H1 (cell line): ENCODE measurements around the gene MINAR2. TPM values are rescaled to one million over a fixed set of nuclear protein-coding genes. Genes with fewer than 3 reads are reported as not detected.

Source experiments
- CTCF ChIA-PET: fragments of 300-600 bp; sonication (Branson Sonifier 250); formaldehyde crosslinking; loops from one replicate; lab custom pipeline; 2021; ENCODE audit not compliant: partially characterized antibody; lab: Charles Lee
- POLR2A ChIA-PET: fragments of 300-600 bp; sonication (Branson Sonifier 250); formaldehyde crosslinking; loops from one replicate; lab custom pipeline; 2021; ENCODE audit warnings: inconsistent platforms; ENCODE audit not compliant: partially characterized antibody; lab: Charles Lee
- DNase-seq, 2 experiments: peaks; one replicate each; pipeline versions ENCODE4 v3.0.0 to v3.0.0-alpha.2; 2010 to 2022; ENCODE audit warnings: low spot score in 2 of 2, low read depth in 1 of 2, mixed read lengths in 1 of 2
- FAIRE-seq: peaks from 2 replicates; lab custom pipeline; 2011; peaks lifted over from hg19 to GRCh38; lab: Jason Lieb, UNC
- H2AFZ ChIP-seq: 2 replicates; pipeline ENCODE4 v1.8.1; 2012; ENCODE audit warnings: low read length, inconsistent platforms
- H2AK5ac ChIP-seq: 2 replicates; pipeline ENCODE4 v1.6.1; 2013; ENCODE audit warnings: low read depth, low read length
- H2BK120ac ChIP-seq: replicated peaks from 2 replicates; pipeline ENCODE3; 2013; ENCODE audit warnings: low read depth, low read length, inconsistent platforms
- H2BK12ac ChIP-seq: 2 replicates; pipeline ENCODE4 v1.6.1; 2013; ENCODE audit warnings: low read depth, low read length
- H2BK15ac ChIP-seq: 2 replicates; pipeline ENCODE4 v1.6.1; 2013; ENCODE audit warnings: low read length
- H2BK20ac ChIP-seq: 2 replicates; pipeline ENCODE4 v1.6.1; 2013; ENCODE audit warnings: low read length
- H2BK5ac ChIP-seq: 2 replicates; pipeline ENCODE4 v1.6.1; 2013; ENCODE audit warnings: low read depth, low read length
- H3K14ac ChIP-seq: 2 replicates; pipeline ENCODE4 v1.6.1; 2013; ENCODE audit warnings: inconsistent platforms; ENCODE audit not compliant: insufficient read length
- H3K18ac ChIP-seq: 2 replicates; pipeline ENCODE4 v1.6.1; 2013; ENCODE audit warnings: low read length; ENCODE audit errors: extremely low read depth
- H3K23ac ChIP-seq: 2 replicates; pipeline ENCODE4 v1.6.1; 2013; ENCODE audit warnings: inconsistent platforms; ENCODE audit not compliant: insufficient read length
- H3K23me2 ChIP-seq: 2 replicates; pipeline ENCODE4 v1.6.1; 2013; ENCODE audit warnings: low read depth, low read length
- H3K27ac ChIP-seq: 2 replicates; pipeline ENCODE4 v1.6.1; 2011; ENCODE audit warnings: low read depth, low read length, inconsistent platforms
- H3K27me3 ChIP-seq, 4 experiments: replicated peaks in 1 of 4; 1 replicate in 1 of 4; 2 replicates in 3 of 4; pipeline versions ENCODE4 v1.6.1 to v1.8.1; 2011 to 2013; ENCODE audit warnings: low read length in 3 of 4, mild to moderate bottlenecking in 3 of 4, inconsistent platforms in 2 of 4, mixed read lengths in 2 of 4, moderate library complexity in 1 of 4; ENCODE audit not compliant: control insufficient read depth in 3 of 4, insufficient read depth in 3 of 4; ENCODE audit errors: extremely low read depth in 1 of 4
- H3K36me3 ChIP-seq, 4 experiments: 2 replicates each; pipeline versions ENCODE4 v1.6.1 to v1.8.1; 2011 to 2013; ENCODE audit warnings: mild to moderate bottlenecking in 4 of 4, low read length in 3 of 4, moderate library complexity in 2 of 4, control low read depth in 1 of 4, inconsistent platforms in 1 of 4; ENCODE audit not compliant: insufficient read depth in 4 of 4, control insufficient read depth in 2 of 4
- H3K4ac ChIP-seq: replicated peaks from 2 replicates; pipeline ENCODE3; 2013; ENCODE audit warnings: low read length, low read depth, mixed read lengths, inconsistent platforms; ENCODE audit not compliant: insufficient read length
- H3K4me1 ChIP-seq, 4 experiments: replicated peaks in 1 of 4; 1 replicate in 1 of 4; 2 replicates in 3 of 4; pipeline versions ENCODE4 v1.6.1 to v1.8.1; 2011 to 2013; ENCODE audit warnings: low read length in 3 of 4, inconsistent platforms in 2 of 4, mixed read lengths in 1 of 4; ENCODE audit not compliant: insufficient read depth in 4 of 4, control insufficient read depth in 3 of 4
- H3K4me2 ChIP-seq, 2 experiments: 2 replicates each; pipeline versions ENCODE4 v1.6.1 to v1.8.1; 2011 to 2013; ENCODE audit warnings: low read depth in 2 of 2, low read length in 2 of 2, control low read depth in 1 of 2, inconsistent platforms in 1 of 2, mild to moderate bottlenecking in 1 of 2; ENCODE audit not compliant: insufficient read depth in 1 of 2
- H3K4me3 ChIP-seq, 4 experiments: fragments of 200-600, 300-600 bp in 1 of 4; sonication (generic), shearing (Covaris generic), sonication (Bioruptor Twin) in 1 of 4; 2 replicates each; pipeline versions ENCODE4 v1.5.1 to v1.8.1; 2011 to 2016; ENCODE audit warnings: low read length in 4 of 4, low read depth in 3 of 4, control low read depth in 2 of 4, inconsistent platforms in 2 of 4, mild to moderate bottlenecking in 2 of 4, mixed read lengths in 1 of 4, moderate library complexity in 1 of 4; ENCODE audit not compliant: insufficient read depth in 2 of 4; ENCODE audit errors: extremely low read depth in 1 of 4
- H3K56ac ChIP-seq: replicated peaks from 2 replicates; pipeline ENCODE3; 2013; ENCODE audit warnings: low read depth, mild to moderate bottlenecking, mixed read lengths, low read length, inconsistent platforms; ENCODE audit not compliant: insufficient read length
- H3K79me1 ChIP-seq: 2 replicates; pipeline ENCODE4 v1.6.1; 2013; ENCODE audit warnings: low read depth, low read length, control low read depth
- H3K79me2 ChIP-seq, 2 experiments: 2 replicates each; pipeline versions ENCODE4 v1.6.1 to v1.8.1; 2012 to 2013; ENCODE audit warnings: low read length in 2 of 2, mild to moderate bottlenecking in 2 of 2, inconsistent platforms in 1 of 2; ENCODE audit not compliant: insufficient read depth in 2 of 2, control insufficient read depth in 1 of 2
- H3K9ac ChIP-seq, 4 experiments: replicated peaks in 1 of 4; 1 replicate in 1 of 4; 2 replicates in 3 of 4; pipeline versions ENCODE4 v1.6.1 to v1.8.1; 2011 to 2013; ENCODE audit warnings: low read depth in 3 of 4, low read length in 3 of 4, control low read depth in 2 of 4, mild to moderate bottlenecking in 2 of 4, moderate library complexity in 2 of 4, inconsistent platforms in 1 of 4; ENCODE audit errors: extremely low read depth in 1 of 4
- H3K9me3 ChIP-seq, 2 experiments: 2 replicates each; pipeline versions ENCODE4 v1.6.1 to v1.8.1; 2012 to 2013; ENCODE audit warnings: mild to moderate bottlenecking in 2 of 2, moderate library complexity in 2 of 2, control low read depth in 1 of 2, inconsistent platforms in 1 of 2, low read depth in 1 of 2, low read length in 1 of 2, mixed read lengths in 1 of 2; ENCODE audit not compliant: insufficient read depth in 2 of 2
- H4K20me1 ChIP-seq, 2 experiments: replicated peaks in 1 of 2; 2 replicates each; pipeline versions ENCODE3 to v1.8.1; 2011 to 2013; ENCODE audit warnings: inconsistent platforms in 2 of 2, low read length in 2 of 2, mild to moderate bottlenecking in 1 of 2; ENCODE audit not compliant: insufficient read depth in 2 of 2, control insufficient read depth in 1 of 2
- H4K5ac ChIP-seq: 2 replicates; pipeline ENCODE4 v1.6.1; 2013; ENCODE audit warnings: low read length, low read depth, mixed read lengths, inconsistent platforms; ENCODE audit not compliant: insufficient read length
- H4K8ac ChIP-seq: 2 replicates; pipeline ENCODE4 v1.8.0; 2013; ENCODE audit warnings: mild to moderate bottlenecking, moderate library complexity, low read length, inconsistent platforms; ENCODE audit not compliant: insufficient read depth; ENCODE audit errors: extremely low read depth
- H4K91ac ChIP-seq: replicated peaks from 2 replicates; pipeline ENCODE3; 2013; ENCODE audit warnings: low read length, mixed read lengths, inconsistent platforms; ENCODE audit not compliant: insufficient read length
- EZH2 ChIP-seq: fragments of 200-600 bp; sonication (generic); IDR thresholded peaks from 2 replicates; pipeline ENCODE4 v1.7.1; 2012; ENCODE audit warnings: low read depth, mild to moderate bottlenecking, moderate library complexity, low read length, inconsistent platforms; ENCODE audit not compliant: severe bottlenecking
- TEAD4 ChIP-seq: IDR thresholded peaks from 2 replicates; pipeline ENCODE4 v1.6.1; 2012; ENCODE audit warnings: low read depth, low read length, inconsistent platforms, mixed read lengths
- WGBS, 2 experiments: shearing (Covaris generic) in 1 of 2; methylation state at CpG; one replicate each; pipeline versions ENCODE4 v1.1.6 to v1.1.7; 2013 to 2015; ENCODE audit warnings: low lambda C conversion rate in 2 of 2, mixed read lengths in 2 of 2, inconsistent platforms in 1 of 2, low coverage in 1 of 2, missing lambda C conversion rate in 1 of 2; ENCODE audit not compliant: insufficient replicate concordance in 2 of 2, insufficient coverage in 1 of 2, insufficient read length in 1 of 2; ENCODE audit errors: extremely low coverage in 1 of 2, missing lambda C conversion rate in 1 of 2; 5-methylcytosine and 5-hydroxymethylcytosine counted together
- polyA plus RNA-seq, 7 experiments: library from polyadenylated mRNA; depleted of rRNA in 3 of 7; stranded (reverse) in 5 of 7; unstranded in 2 of 7; fragments of >200 nt in 5 of 7; fragments of 200-250 nt in 2 of 7; gene quantifications; 1 replicate in 5 of 7; 2 replicates in 1 of 7; 4 replicates in 1 of 7; pipeline versions ENCODE4 v1.2.1 to v1.2.3, GENCODE V29; 2011 to 2013; ENCODE audit warnings: missing spikeins in 2 of 7, mixed read lengths in 2 of 7
- total RNA-seq: library from RNA; stranded (reverse); fragmentation: NEBNext Ultra II Directional; extraction: Animal tissue kit (Norgen Biotek cat#: 25700); gene quantifications from 2 replicates; pipeline ENCODE4 v1.2.1, GENCODE V29; 2021

The MINAR2 gene
- total and polyA plus RNA-seq, 2 of the 8 experiments (the other 6 are each of a cell fraction or from before 2014, with no cell fraction given) = 0.17 TPM; not detected in 1

DNA sequence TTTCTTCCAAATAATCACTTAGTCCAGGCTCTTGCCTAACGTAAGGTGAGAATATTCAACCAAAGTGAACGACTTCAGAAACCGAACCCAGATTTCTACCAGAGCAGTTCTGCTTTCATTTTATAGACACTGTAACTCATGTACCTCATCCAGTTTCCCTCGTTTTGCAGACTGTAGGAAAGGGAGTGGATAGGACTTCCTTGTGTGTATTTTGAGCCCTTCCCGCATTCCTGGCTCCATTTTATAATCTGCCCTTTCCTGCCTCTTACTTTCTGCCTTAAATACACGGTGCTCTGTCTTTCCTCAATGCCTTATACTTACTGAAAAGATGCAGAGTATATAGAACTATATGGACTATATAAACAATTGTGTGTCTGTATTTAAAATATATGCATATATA is 20.8 kb downstream of the MINAR2 start:
- peak overlapping the region; percentile 82; the same call in 1 of the 2 replicates for H2AFZ ChIP-seq
- no peak overlapping the region for H3K14ac ChIP-seq
- no peak overlapping the region for H3K4me3 ChIP-seq
- CTCF ChIA-PET = interaction anchor here (0.7 to 13.7 kb wide), 27 partner anchors 8 to 1238 kb away, joined by 3 to 290 read pairs (median 4); partner anchors contain the start of genes CHSY3 and MINAR2
- no peak overlapping the region for H3K4ac ChIP-seq
- H3K4me1 ChIP-seq = peaks cover 0 to 7% (median 0%) of the 10 kb centered on the region in 4 experiments; a peak in 2 of 7 replicates
- H2BK120ac ChIP-seq = no peak overlapping the region
- H4K5ac ChIP-seq = no peak overlapping the region
- H3K23me2 ChIP-seq = no peaks in the 10 kb centered on the region
- H3K27me3 ChIP-seq = no peaks in the 10 kb centered on the region; a peak in 1 of 7 replicates
- no peak for DNase-seq
- H4K8ac ChIP-seq = no peak overlapping the region
- no peak overlapping the region for H3K27ac ChIP-seq
- H2BK15ac ChIP-seq = no peak overlapping the region
- H3K9me3 ChIP-seq = no peaks in the 10 kb centered on the region
- TF ChIP-seq TEAD4 (0 out of 2 replicates have a peak, but pooled peaks have one; percentile 17), EZH2 (no peak)
- POLR2A ChIA-PET = interaction anchor here (0.6 kb wide), 1 partner anchor 865 kb away, joined by 3 read pairs; no protein-coding TSS in a partner anchor
- no peak for FAIRE-seq
- H2BK20ac ChIP-seq = no peak overlapping the region
- H2AK5ac ChIP-seq = no peak overlapping the region
- H3K4me2 ChIP-seq = no peak overlapping the region
- H3K36me3 ChIP-seq = no peaks in the 10 kb centered on the region
- no peak overlapping the region for H2BK12ac ChIP-seq
- no peak overlapping the region for H2BK5ac ChIP-seq
- no peak overlapping the region for H4K91ac ChIP-seq
- WGBS, 2 experiments = 92% methylated on average over 6 of the region's 6 CpGs; no CpG with 5 or more reads in 1 of the 2 experiments
- no peaks in the 10 kb centered on the region for H3K79me1 ChIP-seq
- H4K20me1 ChIP-seq = no peaks in the 10 kb centered on the region
- H3K79me2 ChIP-seq = no peaks in the 10 kb centered on the region
- no peak overlapping the region for H3K18ac ChIP-seq
- no peak overlapping the region for H3K9ac ChIP-seq
- no peak overlapping the region for H3K56ac ChIP-seq
- no peak overlapping the region for H3K23ac ChIP-seq
